H1 (cell line): ENCODE measurements around the gene TMBIM1. TPM values are rescaled to one million over a fixed set of nuclear protein-coding genes. Genes with fewer than 3 reads are reported as not detected.

Experiments used
- CTCF ChIA-PET: fragments of 300-600 bp; sonication (Branson Sonifier 250); formaldehyde crosslinking; loops from one replicate; lab custom pipeline; 2021; ENCODE audit not compliant: partially characterized antibody; lab: Charles Lee
- POLR2A ChIA-PET: fragments of 300-600 bp; sonication (Branson Sonifier 250); formaldehyde crosslinking; loops from one replicate; lab custom pipeline; 2021; ENCODE audit warnings: inconsistent platforms; ENCODE audit not compliant: partially characterized antibody; lab: Charles Lee
- DNase-seq, 2 experiments: peaks; one replicate each; pipeline versions ENCODE4 v3.0.0 to v3.0.0-alpha.2; 2010 to 2022; ENCODE audit warnings: low spot score in 2 of 2, low read depth in 1 of 2, mixed read lengths in 1 of 2
- FAIRE-seq: peaks from 2 replicates; lab custom pipeline; 2011; peaks lifted over from hg19 to GRCh38; lab: Jason Lieb, UNC
- H2AFZ ChIP-seq: 2 replicates; pipeline ENCODE4 v1.8.1; 2012; ENCODE audit warnings: low read length, inconsistent platforms
- H2AK5ac ChIP-seq: 2 replicates; pipeline ENCODE4 v1.6.1; 2013; ENCODE audit warnings: low read depth, low read length
- H2BK120ac ChIP-seq: replicated peaks from 2 replicates; pipeline ENCODE3; 2013; ENCODE audit warnings: low read depth, low read length, inconsistent platforms
- H2BK12ac ChIP-seq: 2 replicates; pipeline ENCODE4 v1.6.1; 2013; ENCODE audit warnings: low read depth, low read length
- H2BK15ac ChIP-seq: 2 replicates; pipeline ENCODE4 v1.6.1; 2013; ENCODE audit warnings: low read length
- H2BK20ac ChIP-seq: 2 replicates; pipeline ENCODE4 v1.6.1; 2013; ENCODE audit warnings: low read length
- H2BK5ac ChIP-seq: 2 replicates; pipeline ENCODE4 v1.6.1; 2013; ENCODE audit warnings: low read depth, low read length
- H3K14ac ChIP-seq: 2 replicates; pipeline ENCODE4 v1.6.1; 2013; ENCODE audit warnings: inconsistent platforms; ENCODE audit not compliant: insufficient read length
- H3K18ac ChIP-seq: 2 replicates; pipeline ENCODE4 v1.6.1; 2013; ENCODE audit warnings: low read length; ENCODE audit errors: extremely low read depth
- H3K23ac ChIP-seq: 2 replicates; pipeline ENCODE4 v1.6.1; 2013; ENCODE audit warnings: inconsistent platforms; ENCODE audit not compliant: insufficient read length
- H3K23me2 ChIP-seq: 2 replicates; pipeline ENCODE4 v1.6.1; 2013; ENCODE audit warnings: low read depth, low read length
- H3K27ac ChIP-seq: 2 replicates; pipeline ENCODE4 v1.6.1; 2011; ENCODE audit warnings: low read depth, low read length, inconsistent platforms
- H3K27me3 ChIP-seq, 4 experiments: replicated peaks in 1 of 4; 1 replicate in 1 of 4; 2 replicates in 3 of 4; pipeline versions ENCODE4 v1.6.1 to v1.8.1; 2011 to 2013; ENCODE audit warnings: low read length in 3 of 4, mild to moderate bottlenecking in 3 of 4, inconsistent platforms in 2 of 4, mixed read lengths in 2 of 4, moderate library complexity in 1 of 4; ENCODE audit not compliant: control insufficient read depth in 3 of 4, insufficient read depth in 3 of 4; ENCODE audit errors: extremely low read depth in 1 of 4
- H3K36me3 ChIP-seq, 4 experiments: 2 replicates each; pipeline versions ENCODE4 v1.6.1 to v1.8.1; 2011 to 2013; ENCODE audit warnings: mild to moderate bottlenecking in 4 of 4, low read length in 3 of 4, moderate library complexity in 2 of 4, control low read depth in 1 of 4, inconsistent platforms in 1 of 4; ENCODE audit not compliant: insufficient read depth in 4 of 4, control insufficient read depth in 2 of 4
- H3K4ac ChIP-seq: replicated peaks from 2 replicates; pipeline ENCODE3; 2013; ENCODE audit warnings: low read length, low read depth, mixed read lengths, inconsistent platforms; ENCODE audit not compliant: insufficient read length
- H3K4me1 ChIP-seq, 4 experiments: replicated peaks in 1 of 4; 1 replicate in 1 of 4; 2 replicates in 3 of 4; pipeline versions ENCODE4 v1.6.1 to v1.8.1; 2011 to 2013; ENCODE audit warnings: low read length in 3 of 4, inconsistent platforms in 2 of 4, mixed read lengths in 1 of 4; ENCODE audit not compliant: insufficient read depth in 4 of 4, control insufficient read depth in 3 of 4
- H3K4me2 ChIP-seq, 2 experiments: 2 replicates each; pipeline versions ENCODE4 v1.6.1 to v1.8.1; 2011 to 2013; ENCODE audit warnings: low read depth in 2 of 2, low read length in 2 of 2, control low read depth in 1 of 2, inconsistent platforms in 1 of 2, mild to moderate bottlenecking in 1 of 2; ENCODE audit not compliant: insufficient read depth in 1 of 2
- H3K4me3 ChIP-seq, 4 experiments: fragments of 200-600, 300-600 bp in 1 of 4; sonication (generic), shearing (Covaris generic), sonication (Bioruptor Twin) in 1 of 4; 2 replicates each; pipeline versions ENCODE4 v1.5.1 to v1.8.1; 2011 to 2016; ENCODE audit warnings: low read length in 4 of 4, low read depth in 3 of 4, control low read depth in 2 of 4, inconsistent platforms in 2 of 4, mild to moderate bottlenecking in 2 of 4, mixed read lengths in 1 of 4, moderate library complexity in 1 of 4; ENCODE audit not compliant: insufficient read depth in 2 of 4; ENCODE audit errors: extremely low read depth in 1 of 4
- H3K56ac ChIP-seq: replicated peaks from 2 replicates; pipeline ENCODE3; 2013; ENCODE audit warnings: low read depth, mild to moderate bottlenecking, mixed read lengths, low read length, inconsistent platforms; ENCODE audit not compliant: insufficient read length
- H3K79me1 ChIP-seq: 2 replicates; pipeline ENCODE4 v1.6.1; 2013; ENCODE audit warnings: low read depth, low read length, control low read depth
- H3K79me2 ChIP-seq, 2 experiments: 2 replicates each; pipeline versions ENCODE4 v1.6.1 to v1.8.1; 2012 to 2013; ENCODE audit warnings: low read length in 2 of 2, mild to moderate bottlenecking in 2 of 2, inconsistent platforms in 1 of 2; ENCODE audit not compliant: insufficient read depth in 2 of 2, control insufficient read depth in 1 of 2
- H3K9ac ChIP-seq, 4 experiments: replicated peaks in 1 of 4; 1 replicate in 1 of 4; 2 replicates in 3 of 4; pipeline versions ENCODE4 v1.6.1 to v1.8.1; 2011 to 2013; ENCODE audit warnings: low read depth in 3 of 4, low read length in 3 of 4, control low read depth in 2 of 4, mild to moderate bottlenecking in 2 of 4, moderate library complexity in 2 of 4, inconsistent platforms in 1 of 4; ENCODE audit errors: extremely low read depth in 1 of 4
- H3K9me3 ChIP-seq, 2 experiments: 2 replicates each; pipeline versions ENCODE4 v1.6.1 to v1.8.1; 2012 to 2013; ENCODE audit warnings: mild to moderate bottlenecking in 2 of 2, moderate library complexity in 2 of 2, control low read depth in 1 of 2, inconsistent platforms in 1 of 2, low read depth in 1 of 2, low read length in 1 of 2, mixed read lengths in 1 of 2; ENCODE audit not compliant: insufficient read depth in 2 of 2
- H4K20me1 ChIP-seq, 2 experiments: replicated peaks in 1 of 2; 2 replicates each; pipeline versions ENCODE3 to v1.8.1; 2011 to 2013; ENCODE audit warnings: inconsistent platforms in 2 of 2, low read length in 2 of 2, mild to moderate bottlenecking in 1 of 2; ENCODE audit not compliant: insufficient read depth in 2 of 2, control insufficient read depth in 1 of 2
- H4K5ac ChIP-seq: 2 replicates; pipeline ENCODE4 v1.6.1; 2013; ENCODE audit warnings: low read length, low read depth, mixed read lengths, inconsistent platforms; ENCODE audit not compliant: insufficient read length
- H4K8ac ChIP-seq: 2 replicates; pipeline ENCODE4 v1.8.0; 2013; ENCODE audit warnings: mild to moderate bottlenecking, moderate library complexity, low read length, inconsistent platforms; ENCODE audit not compliant: insufficient read depth; ENCODE audit errors: extremely low read depth
- H4K91ac ChIP-seq: replicated peaks from 2 replicates; pipeline ENCODE3; 2013; ENCODE audit warnings: low read length, mixed read lengths, inconsistent platforms; ENCODE audit not compliant: insufficient read length
- BRCA1 ChIP-seq: IDR thresholded peaks from 2 replicates; pipeline ENCODE4 v1.6.1; 2012; ENCODE audit warnings: low read depth, low read length, improper control_type of control experiment
- E2F6 ChIP-seq: IDR thresholded peaks from 2 replicates; pipeline ENCODE4 v1.6.1; 2012; ENCODE audit warnings: inconsistent platforms
- FOSL1 ChIP-seq: IDR thresholded peaks from 2 replicates; pipeline ENCODE4 v1.6.1; 2011; ENCODE audit warnings: mild to moderate bottlenecking, low read depth, low read length, moderate library complexity; ENCODE audit not compliant: insufficient read depth
- HDAC2 ChIP-seq, 2 experiments: fragments of 300-600 bp in 1 of 2; sonication (generic) in 1 of 2; IDR thresholded peaks; 2 replicates each; pipeline ENCODE4 v1.6.1; 2011 to 2012; ENCODE audit warnings: low read depth in 2 of 2, low read length in 2 of 2, mild to moderate bottlenecking in 2 of 2, moderate library complexity in 2 of 2, borderline replicate concordance in 1 of 2, inconsistent platforms in 1 of 2
- KDM1A ChIP-seq: fragments of 200-600, 300-600 bp; sonication (generic); IDR thresholded peaks from 2 replicates; pipeline ENCODE4 v1.7.1; 2016; ENCODE audit warnings: mild to moderate bottlenecking, low read length, borderline replicate concordance
- KDM4A ChIP-seq: IDR thresholded peaks from one replicate; pipeline ENCODE4 v1.7.1; 2012; ENCODE audit warnings: low read depth, mild to moderate bottlenecking, moderate library complexity, low read length, inconsistent platforms; ENCODE audit not compliant: severe bottlenecking
- POLR2A ChIP-seq, 2 experiments: IDR thresholded peaks; 1 replicate in 1 of 2; 2 replicates in 1 of 2; pipeline ENCODE4 v1.6.1; 2011; ENCODE audit warnings: low read depth in 2 of 2, low read length in 2 of 2, mild to moderate bottlenecking in 2 of 2; ENCODE audit errors: control extremely low read depth in 1 of 2
- TAF1 ChIP-seq: IDR thresholded peaks from 2 replicates; pipeline ENCODE4 v1.6.1; 2011; ENCODE audit warnings: mild to moderate bottlenecking, low read depth, low read length
- YY1 ChIP-seq: IDR thresholded peaks from 2 replicates; pipeline ENCODE4 v1.6.1; 2011; ENCODE audit warnings: low read depth, mild to moderate bottlenecking, low read length
- WGBS, 2 experiments: shearing (Covaris generic) in 1 of 2; methylation state at CpG; one replicate each; pipeline versions ENCODE4 v1.1.6 to v1.1.7; 2013 to 2015; ENCODE audit warnings: low lambda C conversion rate in 2 of 2, mixed read lengths in 2 of 2, inconsistent platforms in 1 of 2, low coverage in 1 of 2, missing lambda C conversion rate in 1 of 2; ENCODE audit not compliant: insufficient replicate concordance in 2 of 2, insufficient coverage in 1 of 2, insufficient read length in 1 of 2; ENCODE audit errors: extremely low coverage in 1 of 2, missing lambda C conversion rate in 1 of 2; 5-methylcytosine and 5-hydroxymethylcytosine counted together
- polyA plus RNA-seq, 7 experiments: library from polyadenylated mRNA; depleted of rRNA in 3 of 7; stranded (reverse) in 5 of 7; unstranded in 2 of 7; fragments of >200 nt in 5 of 7; fragments of 200-250 nt in 2 of 7; gene quantifications; 1 replicate in 5 of 7; 2 replicates in 1 of 7; 4 replicates in 1 of 7; pipeline versions ENCODE4 v1.2.1 to v1.2.3, GENCODE V29; 2011 to 2013; ENCODE audit warnings: missing spikeins in 2 of 7, mixed read lengths in 2 of 7
- total RNA-seq: library from RNA; stranded (reverse); fragmentation: NEBNext Ultra II Directional; extraction: Animal tissue kit (Norgen Biotek cat#: 25700); gene quantifications from 2 replicates; pipeline ENCODE4 v1.2.1, GENCODE V29; 2021
- TF ChIP-seq, protein P1 (sequence below): IDR thresholded peaks from 2 replicates; pipeline ENCODE4 v1.6.1; 2011; ENCODE audit warnings: low read length, improper control_type of control experiment

The TMBIM1 gene
- total and polyA plus RNA-seq, 2 of the 8 experiments (the other 6 are each of a cell fraction or from before 2014, with no cell fraction given) = 22.1 to 36.8 TPM

GRCh38 chr2:218260166-218260565 is 32.1 kb downstream of the TMBIM1 start:
- Histone ChIP-seq H2BK15ac (peak overlapping the region; percentile 3; the same call in 1 of the 2 replicates), H4K91ac (no peak overlapping the region), H3K36me3 (peaks cover 4 to 26% (median 10%) of the 10 kb centered on the region in 4 experiments; a peak in 7 of 8 replicates), H2BK120ac (no peak overlapping the region), H3K14ac (no peak overlapping the region), H3K18ac (no peak overlapping the region), H2BK12ac (0 out of 2 replicates have a peak overlapping the region, but pooled peaks have one; percentile 1), H3K4me1 (peaks cover 3 to 22% (median 15%) of the 10 kb centered on the region in 4 experiments), H3K23ac (no peak overlapping the region), H3K56ac (no peak overlapping the region), H2AFZ (no peak overlapping the region), H3K9ac (no peak overlapping the region), H3K23me2 (no peaks in the 10 kb centered on the region), H2AK5ac (no peak overlapping the region), H3K9me3 (no peaks in the 10 kb centered on the region), H3K27ac (no peak overlapping the region)
- FAIRE-seq (no peak), DNase-seq (no peak)
- POLR2A ChIA-PET = interaction anchor here (0.8 to 3.7 kb wide), 5 partner anchors 7 to 31 kb away, joined by 3 to 29 read pairs (median 4); partner anchors contain the start of genes AAMP and PNKD
- no peak for TF ChIP-seq BRCA1
- TF ChIP-seq HDAC2 (IDR thresholded peaks at IDR 0.05; ENCODE audit: borderline replicate concordance in 1 of 2, low read depth in 2 of 2, low read length in 2 of 2) = no peak
- TF ChIP-seq, protein P1, sequence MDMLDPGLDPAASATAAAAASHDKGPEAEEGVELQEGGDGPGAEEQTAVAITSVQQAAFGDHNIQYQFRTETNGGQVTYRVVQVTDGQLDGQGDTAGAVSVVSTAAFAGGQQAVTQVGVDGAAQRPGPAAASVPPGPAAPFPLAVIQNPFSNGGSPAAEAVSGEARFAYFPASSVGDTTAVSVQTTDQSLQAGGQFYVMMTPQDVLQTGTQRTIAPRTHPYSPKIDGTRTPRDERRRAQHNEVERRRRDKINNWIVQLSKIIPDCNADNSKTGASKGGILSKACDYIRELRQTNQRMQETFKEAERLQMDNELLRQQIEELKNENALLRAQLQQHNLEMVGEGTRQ = no peak
- TF ChIP-seq YY1 = no peak
- no peak for TF ChIP-seq E2F6
- TF ChIP-seq KDM4A = no peak
- no peak for TF ChIP-seq FOSL1
- TF ChIP-seq POLR2A (IDR thresholded peaks at IDR 0.05; ENCODE audit: control extremely low read depth in 1 of 2, low read depth in 2 of 2, low read length in 2 of 2) = no peak
- no peak for TF ChIP-seq TAF1
- TF ChIP-seq KDM1A = no peak
- TF ChIP-seq, all 59 proteins: peak for 0
- H3K27me3 ChIP-seq = no peaks in the 10 kb centered on the region
- no peak overlapping the region for H3K4ac ChIP-seq
- H3K79me2 ChIP-seq = no peaks in the 10 kb centered on the region
- H3K4me2 ChIP-seq = peak overlapping the region in 1 of 2 experiments; percentile 46; a peak in 2 of 4 replicates
- H2BK5ac ChIP-seq = no peak overlapping the region
- H3K79me1 ChIP-seq = no peaks in the 10 kb centered on the region
- H2BK20ac ChIP-seq = no peak overlapping the region
- H4K8ac ChIP-seq = no peak overlapping the region
- CTCF ChIA-PET = interaction anchor here (1.2 to 9.0 kb wide), 7 partner anchors 13 to 134 kb away, joined by 3 to 81 read pairs (median 4); partner anchors contain the start of genes AAMP and PNKD
- peaks cover 0 to 9% of the 10 kb centered on the region in 2 experiments for H4K20me1 ChIP-seq
- 86% methylated on average over 5 of the region's 5 CpGs; no CpG with 5 or more reads in 1 of the 2 experiments for WGBS, 2 experiments
- no peak overlapping the region for H4K5ac ChIP-seq
- no peak overlapping the region for H3K4me3 ChIP-seq
